T-helper 2 cell treated with Interferon-gamma antibody and Interleukin-4, amounts not matched to agents 5 μg/mL and 100 μg/mL, for 36 hours (primary cell): Measurements from ENCODE around the gene TENM4.

ENCODE experiments used
- DNase-seq: peaks from one replicate; pipeline ENCODE4 v3.0.0; 2021; ENCODE audit warnings: low spot score
- H3K27ac Mint-ChIP-seq: one replicate; pipeline ENCODE4 v1.8.0; 2021; ENCODE audit warnings: mild to moderate bottlenecking, mixed read lengths
- H3K27me3 Mint-ChIP-seq: one replicate; pipeline ENCODE4 v1.8.0; 2021; ENCODE audit warnings: low read depth, mixed read lengths
- H3K36me3 Mint-ChIP-seq: one replicate; pipeline ENCODE4 v1.8.0; 2021; ENCODE audit warnings: low read depth, mixed read lengths
- H3K4me1 Mint-ChIP-seq: one replicate; pipeline ENCODE4 v1.8.0; 2021; ENCODE audit warnings: low read depth, mixed read lengths
- H3K4me3 Mint-ChIP-seq: one replicate; pipeline ENCODE4 v1.8.0; 2022; ENCODE audit warnings: mild to moderate bottlenecking, moderate library complexity, mixed read lengths
- H3K9me3 Mint-ChIP-seq: one replicate; pipeline ENCODE4 v1.8.0; 2021; ENCODE audit warnings: mixed read lengths

TENM4 gene

GRCh38 chr11:78818201-78818600, 622.6 kb downstream of the TENM4 start:
- no peak overlapping the region for H3K27ac Mint-ChIP-seq
- no peaks in the 10 kb centered on the region for H3K36me3 Mint-ChIP-seq

GRCh38 chr11:78815831-78816230, 625.0 kb downstream of the TENM4 start:
- H3K4me1 Mint-ChIP-seq: no peaks in the 10 kb centered on the region
- DNase-seq: no peak
- H3K9me3 Mint-ChIP-seq: no peaks in the 10 kb centered on the region
- H3K27me3 Mint-ChIP-seq: no peaks in the 10 kb centered on the region
- H3K36me3 Mint-ChIP-seq: no peaks in the 10 kb centered on the region
- no peak overlapping the region for H3K27ac Mint-ChIP-seq
- no peak overlapping the region for H3K4me3 Mint-ChIP-seq

More at GRCh38 chr11:78818201-78818600, 622.6 kb downstream of the TENM4 start:
- Mint-ChIP-seq H3K4me3 (no peak overlapping the region), H3K27me3 (no peaks in the 10 kb centered on the region), H3K9me3 (no peaks in the 10 kb centered on the region), H3K4me1 (no peaks in the 10 kb centered on the region)
- DNase-seq: no peak

GRCh38 chr11:78812513-78813293, 628.1 kb downstream of the TENM4 start:
- H3K27me3 Mint-ChIP-seq: peaks cover 2% of the 10 kb centered on the region
- DNase-seq: no peak
- H3K36me3 Mint-ChIP-seq: no peaks in the 10 kb centered on the region
- no peak overlapping the region for H3K4me3 Mint-ChIP-seq
- H3K9me3 Mint-ChIP-seq: no peaks in the 10 kb centered on the region
- no peak overlapping the region for H3K27ac Mint-ChIP-seq
- H3K4me1 Mint-ChIP-seq: no peaks in the 10 kb centered on the region

- no peaks in the 10 kb centered on the region for H3K36me3 Mint-ChIP-seq
- no peak overlapping the region for H3K27ac Mint-ChIP-seq
- peaks cover 2% of the 10 kb centered on the region for H3K27me3 Mint-ChIP-seq
- no peak for DNase-seq
- no peaks in the 10 kb centered on the region for H3K4me1 Mint-ChIP-seq
- H3K9me3 Mint-ChIP-seq: no peaks in the 10 kb centered on the region
- no peak overlapping the region for H3K4me3 Mint-ChIP-seq
These were observed 630.2 kb downstream of the TENM4 start for GRCh38 chr11:78810559-78811009.

- no peaks in the 10 kb centered on the region for H3K36me3 Mint-ChIP-seq
These were observed 630.8 kb downstream of the TENM4 start for GRCh38 chr11:78809931-78810541.

GRCh38 chr11:78808923-78809322, 631.9 kb downstream of the TENM4 start:
- Mint-ChIP-seq H3K36me3 (no peaks in the 10 kb centered on the region), H3K27me3 (peaks cover 2% of the 10 kb centered on the region), H3K9me3 (no peaks in the 10 kb centered on the region), H3K27ac (no peak overlapping the region), H3K4me1 (no peaks in the 10 kb centered on the region), H3K4me3 (no peak overlapping the region)
- no peak for DNase-seq

More at GRCh38 chr11:78809931-78810541, 630.8 kb downstream of the TENM4 start:
- Mint-ChIP-seq H3K9me3 (no peaks in the 10 kb centered on the region), H3K27ac (no peak overlapping the region), H3K4me3 (no peak overlapping the region), H3K27me3 (peaks cover 2% of the 10 kb centered on the region), H3K4me1 (no peaks in the 10 kb centered on the region)
- no peak for DNase-seq

GRCh38 chr11:78807351-78807750, 633.5 kb downstream of the TENM4 start:
- Mint-ChIP-seq H3K27me3 (peaks cover 2% of the 10 kb centered on the region), H3K9me3 (no peaks in the 10 kb centered on the region), H3K27ac (no peak overlapping the region), H3K4me1 (no peaks in the 10 kb centered on the region), H3K4me3 (no peak overlapping the region), H3K36me3 (no peaks in the 10 kb centered on the region)
- DNase-seq: no peak

- Mint-ChIP-seq H3K27ac (no peak overlapping the region), H3K4me1 (no peaks in the 10 kb centered on the region), H3K9me3 (no peaks in the 10 kb centered on the region), H3K4me3 (no peak overlapping the region), H3K27me3 (peaks cover 2% of the 10 kb centered on the region), H3K36me3 (no peaks in the 10 kb centered on the region)
- no peak for DNase-seq
These were observed 634.4 kb downstream of the TENM4 start for GRCh38 chr11:78806214-78807004.

- no peaks in the 10 kb centered on the region for H3K9me3 Mint-ChIP-seq
- H3K4me3 Mint-ChIP-seq: no peak overlapping the region
- no peaks in the 10 kb centered on the region for H3K36me3 Mint-ChIP-seq
- H3K27me3 Mint-ChIP-seq: peaks cover 2% of the 10 kb centered on the region
- DNase-seq: no peak
- no peak overlapping the region for H3K27ac Mint-ChIP-seq
- no peaks in the 10 kb centered on the region for H3K4me1 Mint-ChIP-seq
These were observed 635.8 kb downstream of the TENM4 start for GRCh38 chr11:78804991-78805390.

- Mint-ChIP-seq H3K4me1 (no peaks in the 10 kb centered on the region), H3K4me3 (no peak overlapping the region), H3K36me3 (no peaks in the 10 kb centered on the region), H3K27me3 (peaks cover 2% of the 10 kb centered on the region), H3K27ac (no peak overlapping the region), H3K9me3 (no peaks in the 10 kb centered on the region)
- DNase-seq: no peak
These were observed 636.8 kb downstream of the TENM4 start for GRCh38 chr11:78803995-78804394.

- Mint-ChIP-seq H3K4me3 (no peak overlapping the region), H3K36me3 (no peaks in the 10 kb centered on the region), H3K4me1 (no peaks in the 10 kb centered on the region), H3K9me3 (no peaks in the 10 kb centered on the region), H3K27me3 (no peaks in the 10 kb centered on the region), H3K27ac (no peak overlapping the region)
- no peak for DNase-seq
These were observed 638.6 kb downstream of the TENM4 start for GRCh38 chr11:78802058-78802761.

- H3K27me3 Mint-ChIP-seq: no peaks in the 10 kb centered on the region
- H3K4me3 Mint-ChIP-seq: no peak overlapping the region
- no peak for DNase-seq
- no peak overlapping the region for H3K27ac Mint-ChIP-seq
- no peaks in the 10 kb centered on the region for H3K36me3 Mint-ChIP-seq
- no peaks in the 10 kb centered on the region for H3K9me3 Mint-ChIP-seq
- no peaks in the 10 kb centered on the region for H3K4me1 Mint-ChIP-seq
These were observed 639.5 kb downstream of the TENM4 start for GRCh38 chr11:78801161-78801884.

- Mint-ChIP-seq H3K27me3 (no peaks in the 10 kb centered on the region), H3K4me1 (no peaks in the 10 kb centered on the region), H3K27ac (no peak overlapping the region), H3K36me3 (no peaks in the 10 kb centered on the region), H3K4me3 (no peak overlapping the region), H3K9me3 (no peaks in the 10 kb centered on the region)
- DNase-seq: no peak
These were observed 640.1 kb downstream of the TENM4 start for GRCh38 chr11:78800756-78801155.
